ENCODE results near the gene GALNT18. TPM values are rescaled to one million over a fixed set of nuclear protein-coding genes. Genes with fewer than 3 reads are reported as not detected.

Gene GALNT18
- total RNA-seq, 2 donors from 2014 or later, result 5.3 to 7.3 TPM

DNA sequence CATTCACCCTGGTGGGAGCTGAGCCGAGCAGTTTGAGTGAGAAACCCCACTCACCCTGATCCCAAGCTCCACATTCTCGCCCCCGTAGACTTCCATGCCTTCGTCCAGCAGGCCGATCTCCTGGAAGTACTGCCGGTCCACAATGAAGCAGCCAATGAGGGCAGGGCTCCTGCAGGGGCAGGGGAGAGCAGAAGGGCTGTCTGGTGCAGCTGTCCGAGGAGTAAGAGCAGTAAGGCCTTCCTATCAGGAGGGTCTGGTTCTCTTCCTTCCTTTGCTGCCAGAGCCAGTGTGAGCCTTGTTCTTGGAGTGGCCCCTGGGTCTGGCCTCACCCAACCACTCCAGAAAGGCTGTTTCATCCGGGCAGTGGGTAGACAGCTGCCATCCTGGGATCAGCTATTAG lies 249.3 kb downstream of the GALNT18 start:
- intact Hi-C loops (cut with DNase I), result no loop called here
- Histone ChIP-seq H3K27ac (no peak overlapping the region), H3K4me3 (no peak overlapping the region), H3K27me3 (no peaks in the 10 kb centered on the region), H3K4me1 (no peaks in the 10 kb centered on the region), H3K9me3 (no peaks in the 10 kb centered on the region), H3K36me3 (replicated peaks in 1 of 2; ENCODE audit: insufficient read depth in 1 of 2, low read depth in 2 of 2) (no peaks in the 10 kb centered on the region)
- no peak for TF ChIP-seq POLR2A (IDR thresholded peaks at IDR 0.05)
- TF ChIP-seq, protein P1, sequence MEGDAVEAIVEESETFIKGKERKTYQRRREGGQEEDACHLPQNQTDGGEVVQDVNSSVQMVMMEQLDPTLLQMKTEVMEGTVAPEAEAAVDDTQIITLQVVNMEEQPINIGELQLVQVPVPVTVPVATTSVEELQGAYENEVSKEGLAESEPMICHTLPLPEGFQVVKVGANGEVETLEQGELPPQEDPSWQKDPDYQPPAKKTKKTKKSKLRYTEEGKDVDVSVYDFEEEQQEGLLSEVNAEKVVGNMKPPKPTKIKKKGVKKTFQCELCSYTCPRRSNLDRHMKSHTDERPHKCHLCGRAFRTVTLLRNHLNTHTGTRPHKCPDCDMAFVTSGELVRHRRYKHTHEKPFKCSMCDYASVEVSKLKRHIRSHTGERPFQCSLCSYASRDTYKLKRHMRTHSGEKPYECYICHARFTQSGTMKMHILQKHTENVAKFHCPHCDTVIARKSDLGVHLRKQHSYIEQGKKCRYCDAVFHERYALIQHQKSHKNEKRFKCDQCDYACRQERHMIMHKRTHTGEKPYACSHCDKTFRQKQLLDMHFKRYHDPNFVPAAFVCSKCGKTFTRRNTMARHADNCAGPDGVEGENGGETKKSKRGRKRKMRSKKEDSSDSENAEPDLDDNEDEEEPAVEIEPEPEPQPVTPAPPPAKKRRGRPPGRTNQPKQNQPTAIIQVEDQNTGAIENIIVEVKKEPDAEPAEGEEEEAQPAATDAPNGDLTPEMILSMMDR (IDR thresholded peaks at IDR 0.05), result no peak
- ATAC-seq, result no peak
- WGBS, 2 donors, result 91 to 95% methylated on average over 7 to 8 of the region's 8 CpGs
- DNase-seq, result no peak

DNA sequence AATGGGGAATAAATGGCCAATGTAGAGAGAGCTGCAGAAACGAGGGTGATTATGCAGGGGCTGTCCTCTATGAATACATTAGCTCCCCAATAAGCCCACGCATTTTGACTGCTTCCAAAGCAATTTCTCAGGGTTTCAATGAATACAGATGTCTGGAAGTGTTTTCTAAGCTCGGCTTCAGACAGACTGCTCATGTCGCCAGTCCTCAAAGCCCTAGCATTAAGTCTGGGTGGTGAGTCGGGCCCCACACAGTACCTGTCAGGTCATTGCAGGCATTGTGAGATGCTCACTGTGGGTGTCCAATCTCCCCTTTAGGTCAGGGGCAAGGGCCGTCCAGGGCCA lies 250.9 kb downstream of the GALNT18 start:
- TF ChIP-seq, protein P1 (IDR thresholded peaks at IDR 0.05), result no peak
- no peak for TF ChIP-seq POLR2A (IDR thresholded peaks at IDR 0.05)
- DNase-seq (no peak), ATAC-seq (no peak)
- Histone ChIP-seq H3K27me3 (no peaks in the 10 kb centered on the region), H3K36me3 (replicated peaks in 1 of 2; ENCODE audit: insufficient read depth in 1 of 2, low read depth in 2 of 2) (no peaks in the 10 kb centered on the region), H3K4me1 (no peaks in the 10 kb centered on the region), H3K27ac (no peak overlapping the region), H3K9me3 (no peaks in the 10 kb centered on the region), H3K4me3 (no peak overlapping the region)
- intact Hi-C loops (cut with DNase I), result no loop called here
- 65 to 83% methylated on average over 4 to 6 of the region's 6 CpGs for WGBS, 2 donors

DNA sequence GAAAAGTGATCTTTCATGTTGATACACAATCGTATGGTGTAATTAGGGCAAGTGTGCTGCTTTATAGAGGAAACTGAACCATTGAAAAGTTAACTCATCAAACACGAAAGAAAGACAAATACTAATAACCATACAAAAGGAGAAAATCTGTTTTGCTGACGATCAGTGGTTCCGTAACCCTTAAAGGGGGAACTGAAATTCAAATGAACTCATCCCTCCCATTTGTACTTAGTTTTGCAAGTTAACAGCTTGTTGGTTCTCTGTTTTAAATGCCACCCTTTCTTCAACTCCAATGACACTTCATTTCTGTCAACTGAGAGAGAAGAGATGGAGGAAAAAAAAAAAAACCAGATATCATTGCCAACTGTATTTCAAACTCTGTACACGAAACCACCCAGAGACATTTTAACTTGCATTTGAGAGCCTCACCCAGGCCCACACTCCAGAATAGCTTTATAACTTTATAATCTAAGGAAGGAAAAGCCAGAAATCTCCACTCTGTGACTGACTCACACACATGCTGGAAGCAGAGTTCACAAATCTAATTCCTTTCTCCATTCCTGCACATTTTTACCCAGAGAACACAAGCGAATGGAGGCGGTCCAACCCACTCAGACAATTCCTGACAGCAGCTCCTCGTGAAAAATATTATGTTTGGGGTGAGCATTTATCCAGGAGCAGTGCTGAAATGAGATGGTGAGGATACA lies 251.4 kb downstream of the GALNT18 start:
- H3K9me3 ChIP-seq, result no peaks in the 10 kb centered on the region
- 67 to 82% methylated on average over 8 of the region's 8 CpGs for WGBS, 2 donors
- no peaks in the 10 kb centered on the region for H3K36me3 ChIP-seq (replicated peaks in 1 of 2; ENCODE audit: insufficient read depth in 1 of 2, low read depth in 2 of 2)
- ATAC-seq, result no peak
- DNase-seq, result no peak
- TF ChIP-seq POLR2A (IDR thresholded peaks at IDR 0.05), result no peak
- TF ChIP-seq, protein P1 (IDR thresholded peaks at IDR 0.05), result no peak
- H3K27ac ChIP-seq, result no peak overlapping the region
- no peak overlapping the region for H3K4me3 ChIP-seq
- intact Hi-C loops (cut with DNase I), result no loop called here
- H3K4me1 ChIP-seq, result no peaks in the 10 kb centered on the region
- H3K27me3 ChIP-seq, result no peaks in the 10 kb centered on the region

DNA sequence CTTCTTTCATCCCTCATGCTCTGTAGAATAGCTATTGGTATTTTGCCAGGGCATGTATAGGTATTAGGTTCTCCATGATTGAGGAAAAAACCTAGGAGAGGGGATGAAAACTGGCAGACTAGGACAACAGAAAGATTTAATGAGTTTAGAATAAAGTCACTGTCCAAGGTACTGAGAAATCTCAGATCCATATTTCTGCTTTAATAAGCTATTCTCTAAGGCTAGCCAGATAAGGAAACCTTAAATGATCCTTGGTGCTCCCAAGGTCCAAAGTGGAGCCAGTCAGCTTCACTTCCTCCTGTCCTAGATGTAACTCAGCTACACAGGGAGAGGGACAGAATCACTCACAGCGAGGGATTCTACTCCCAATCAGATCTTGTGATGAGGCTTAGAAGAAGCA lies 255.0 kb downstream of the GALNT18 start:
- no peak overlapping the region for H3K27ac ChIP-seq
- no peaks in the 10 kb centered on the region for H3K9me3 ChIP-seq
- DNase-seq (no peak), ATAC-seq (no peak)
- H3K36me3 ChIP-seq (replicated peaks in 1 of 2; ENCODE audit: insufficient read depth in 1 of 2, low read depth in 2 of 2), result no peaks in the 10 kb centered on the region
- H3K4me1 ChIP-seq, result no peaks in the 10 kb centered on the region
- H3K4me3 ChIP-seq, result no peak overlapping the region
- TF ChIP-seq POLR2A (IDR thresholded peaks at IDR 0.05), result no peak
- TF ChIP-seq, protein P1 (IDR thresholded peaks at IDR 0.05), result no peak
- intact Hi-C loops (cut with DNase I), result no loop called here
- H3K27me3 ChIP-seq, result no peaks in the 10 kb centered on the region
- WGBS, 2 donors, result 79 to 91% methylated on average over 1 of the region's 1 CpG

DNA sequence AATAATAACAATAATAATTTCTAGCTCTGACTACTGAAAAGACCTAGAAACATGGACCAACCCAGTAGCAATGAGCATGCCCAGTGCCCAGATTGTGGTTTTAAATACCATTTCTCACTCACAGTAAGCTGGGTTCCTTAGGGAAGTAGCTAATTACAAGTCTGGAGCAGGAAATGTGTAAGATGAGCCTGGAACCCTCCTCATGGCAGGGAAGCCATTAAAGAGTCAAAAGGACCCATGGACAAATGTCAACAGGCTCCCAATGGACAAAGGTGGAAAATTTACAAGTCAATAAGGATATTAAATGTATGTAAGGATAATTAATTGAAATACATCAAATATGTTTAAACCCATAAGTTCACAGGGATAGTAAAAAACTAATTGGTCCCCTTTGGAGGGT lies 258.1 kb downstream of the GALNT18 start:
- no peak overlapping the region for H3K27ac ChIP-seq
- H3K4me1 ChIP-seq, result no peaks in the 10 kb centered on the region
- H3K36me3 ChIP-seq (replicated peaks in 1 of 2; ENCODE audit: insufficient read depth in 1 of 2, low read depth in 2 of 2), result no peaks in the 10 kb centered on the region
- H3K27me3 ChIP-seq, result no peaks in the 10 kb centered on the region
- intact Hi-C loops (cut with DNase I), result no loop called here
- no peak for TF ChIP-seq POLR2A (IDR thresholded peaks at IDR 0.05)
- TF ChIP-seq, protein P1 (IDR thresholded peaks at IDR 0.05), result no peak
- ATAC-seq, result no peak
- no peaks in the 10 kb centered on the region for H3K9me3 ChIP-seq
- H3K4me3 ChIP-seq, result no peak overlapping the region
- no peak for DNase-seq

All from body of pancreas (tissue), 4 donors.